HepG2 (cell line): ENCODE data around the gene FAM187B. TPM values are rescaled to one million over a fixed set of nuclear protein-coding genes. Genes with fewer than 3 reads are reported as not detected.
A peak's percentile ranks its signal among the peaks of the same experiment; 100 is the strongest.

Experiments
- ATAC-seq: fragments of 200-7000 bp; cut with Tn5 transposase; 3 replicates; pipeline ENCODE4 v1.9.1; 2020; ENCODE audit warnings: mild to moderate bottlenecking, moderate library complexity
- BruUV-seq: library from RNA; stranded (reverse); fragments of 400-500 nt; replicated peaks from 2 replicates; lab custom pipeline; 2021; lab: Mats Ljungman, UMichigan
- CTCF ChIA-PET: fragments of 300-600 bp; formaldehyde crosslinking; extraction: SDS; loops from one replicate; lab custom pipeline; 2021; ENCODE audit warnings: low total read pairs, inconsistent platforms, low intra/inter-chr PET ratio; lab: Yijun Ruan, JAX
- POLR2A ChIA-PET: fragments of 350-600 bp; sonication (Branson Sonifier 250); formaldehyde crosslinking; loops from one replicate; lab custom pipeline; 2020; ENCODE audit warnings: antibody characterized with exemption, inconsistent platforms; lab: Yijun Ruan, JAX
- DNase-seq: peaks from one replicate; pipeline ENCODE4 v3.0.0-alpha.2; 2015; ENCODE audit warnings: low spot score
- FAIRE-seq: peaks from 3 replicates; lab custom pipeline; 2011; peaks lifted over from hg19 to GRCh38; lab: Jason Lieb, UNC
- H2AFZ ChIP-seq: one replicate; pipeline ENCODE4 v1.6.1; 2011; ENCODE audit warnings: low read length, inconsistent platforms
- H3K27ac ChIP-seq: fragments of 300-600 bp; 3 replicates; pipeline ENCODE4 v1.8.0; 2011; ENCODE audit warnings: mixed run types, mild to moderate bottlenecking, mixed read lengths, low read length, inconsistent platforms; ENCODE audit not compliant: insufficient read depth; ENCODE audit errors: extremely low read length
- H3K27me3 ChIP-seq, 2 experiments: fragments of 200-600 bp in 1 of 2; 2 replicates in 1 of 2; 3 replicates in 1 of 2; pipeline versions ENCODE4 v1.6.0 to v1.8.0; 2011; ENCODE audit warnings: low read length in 2 of 2, mild to moderate bottlenecking in 2 of 2, moderate library complexity in 2 of 2, inconsistent platforms in 1 of 2; ENCODE audit not compliant: insufficient read depth in 2 of 2, control insufficient read depth in 1 of 2
- H3K36me3 ChIP-seq, 2 experiments: fragments of 200-600 bp in 1 of 2; replicated peaks in 1 of 2; 2 replicates in 1 of 2; 3 replicates in 1 of 2; pipeline versions ENCODE4 v1.5.1 to v1.8.0; 2011; ENCODE audit warnings: low read length in 2 of 2, inconsistent platforms in 1 of 2; ENCODE audit not compliant: insufficient read depth in 2 of 2, control insufficient read depth in 1 of 2
- H3K4me1 ChIP-seq: 2 replicates; pipeline ENCODE4 v1.5.1; 2012; ENCODE audit warnings: low read length, inconsistent platforms; ENCODE audit not compliant: insufficient read depth
- H3K4me2 ChIP-seq: 2 replicates; pipeline ENCODE4 v1.6.0; 2011; ENCODE audit warnings: low read depth, low read length, inconsistent platforms
- H3K4me3 ChIP-seq, 3 experiments: fragments of 200-600 bp in 1 of 3; sonication (generic), shearing (Covaris generic) in 1 of 3; replicated peaks in 1 of 3; 2 replicates each; pipeline ENCODE4 v1.5.1; 2011 to 2016; ENCODE audit warnings: low read length in 3 of 3, inconsistent platforms in 2 of 3, low read depth in 2 of 3, mild to moderate bottlenecking in 2 of 3, control low read depth in 1 of 3, mixed read lengths in 1 of 3; ENCODE audit not compliant: insufficient read depth in 1 of 3
- H3K79me2 ChIP-seq: one replicate; pipeline ENCODE4 v1.6.1; 2011; ENCODE audit warnings: low read length, inconsistent platforms; ENCODE audit not compliant: insufficient read depth
- H3K9ac ChIP-seq: 2 replicates; pipeline ENCODE4 v1.6.0; 2011; ENCODE audit warnings: mild to moderate bottlenecking, low read depth, low read length, inconsistent platforms; ENCODE audit not compliant: insufficient read depth
- H3K9me3 ChIP-seq: 2 replicates; pipeline ENCODE4 v1.5.1; 2012; ENCODE audit warnings: mild to moderate bottlenecking, low read length
- H4K20me1 ChIP-seq: 2 replicates; pipeline ENCODE4 v1.6.0; 2011; ENCODE audit warnings: inconsistent platforms, mild to moderate bottlenecking, low read length, moderate library complexity; ENCODE audit not compliant: insufficient read depth
- AGO2 ChIP-seq: fragments of 200-400 bp; formaldehyde crosslinking; optimal IDR thresholded peaks from 2 replicates; pipeline ENCODE3; 2017; ENCODE audit warnings: mild to moderate bottlenecking, low read depth, low read length, moderate library complexity
- CHD4 ChIP-seq: fragments of 200-600 bp; sonication (generic); IDR thresholded peaks from 2 replicates; pipeline ENCODE4 v1.7.0; 2017; ENCODE audit warnings: mild to moderate bottlenecking, low read length, borderline replicate concordance
- FIP1L1 ChIP-seq: fragments of 200-400 bp; formaldehyde crosslinking; IDR thresholded peaks from 2 replicates; pipeline ENCODE4 v1.6.1; 2018; ENCODE audit warnings: low read depth, mild to moderate bottlenecking, low read length, moderate library complexity, borderline replicate concordance; ENCODE audit not compliant: insufficient read depth
- HOXD1 ChIP-seq: sonication (generic); formaldehyde crosslinking; IDR thresholded peaks from 2 replicates; pipeline ENCODE4 v1.5.0; 2020; ENCODE audit warnings: missing genetic modification reagents
- NONO ChIP-seq, 2 experiments: fragments of 450-650 bp in 1 of 2; sonication (generic) in 1 of 2; formaldehyde crosslinking in 1 of 2; IDR thresholded peaks in 1 of 2; conservative IDR thresholded peaks in 1 of 2; 2 replicates each; pipeline versions ENCODE4 v1.6.1 to v1.8.0; 2017 to 2022; ENCODE audit warnings: mild to moderate bottlenecking in 1 of 2, missing genetic modification reagents in 1 of 2, moderate library complexity in 1 of 2
- PTBP1 ChIP-seq: fragments of 200-400 bp; formaldehyde crosslinking; IDR thresholded peaks from 2 replicates; pipeline ENCODE4 v1.6.1; 2018; ENCODE audit warnings: low read length, low read depth; ENCODE audit not compliant: poor library complexity, severe bottlenecking
- ZBTB21 ChIP-seq: sonication (generic); formaldehyde crosslinking; IDR thresholded peaks from 2 replicates; pipeline ENCODE4 v1.4.0; 2020; ENCODE audit warnings: missing genetic modification reagents
- ZNF432 ChIP-seq: sonication (generic); formaldehyde crosslinking; IDR thresholded peaks from 2 replicates; pipeline ENCODE4 v1.5.0; 2020; ENCODE audit warnings: missing genetic modification reagents, mild to moderate bottlenecking, borderline replicate concordance
- ZNF564 ChIP-seq: sonication (generic); formaldehyde crosslinking; IDR thresholded peaks from 2 replicates; pipeline ENCODE4 v1.8.1; 2023; ENCODE audit warnings: mild to moderate bottlenecking, missing genetic modification reagents
- ZSCAN20 ChIP-seq: sonication (generic); formaldehyde crosslinking; IDR thresholded peaks from 2 replicates; pipeline ENCODE4 v1.4.0; 2020; ENCODE audit warnings: missing genetic modification reagents, mild to moderate bottlenecking, borderline replicate concordance
- WGBS: methylation state at CpG from one replicate; pipeline ENCODE4 v1.1.6; 2017; ENCODE audit warnings: low lambda C conversion rate; 5-methylcytosine and 5-hydroxymethylcytosine counted together
- in situ Hi-C: cut with HindIII; loops from 2 replicates; pipeline ENCODE4 v1.10.0; 2017; ENCODE audit warnings: low pct_unique_long_range_greater_than_20kb; ENCODE audit not compliant: extremely low pct_ligation_motif_present
- intact Hi-C: fragments of 100-400 bp; cut with micrococcal nuclease; formaldehyde crosslinking; loops from one replicate; pipeline ENCODE4 v1.10.0; 2022; ENCODE audit not compliant: unreplicated experiment
- polyA plus RNA-seq, 8 experiments: library from polyadenylated mRNA; depleted of rRNA in 3 of 8; stranded (reverse) in 7 of 8; unstranded in 1 of 8; fragments of >200 nt; fragmentation: Illumina TruSeq in 4 of 8; extraction: Trizol in 4 of 8; gene quantifications; 2 replicates each; pipeline versions ENCODE4 v1.2.1 to v1.2.3, GENCODE V29; 2011 to 2016; ENCODE audit warnings: low read depth in 4 of 8, missing spikeins in 1 of 8, mixed read lengths in 1 of 8; ENCODE audit not compliant: insufficient read depth in 1 of 8
- total RNA-seq, 5 experiments: library from RNA; depleted of rRNA; stranded (reverse); fragments of >200 nt; fragmentation: Illumina TruSeq; extraction: Trizol; gene quantifications; 2 replicates each; pipeline ENCODE4 v1.2.3, GENCODE V29; 2016; ENCODE audit warnings: low read depth in 1 of 5
- TF ChIP-seq, protein P1 (sequence below): sonication (generic); formaldehyde crosslinking; conservative IDR thresholded peaks from 2 replicates; pipeline ENCODE4 v1.8.0; 2022; ENCODE audit warnings: low read depth, missing genetic modification reagents
- TF ChIP-seq, protein P2 (sequence below): sonication (generic); formaldehyde crosslinking; IDR thresholded peaks from 2 replicates; pipeline ENCODE4 v1.5.1; 2020; ENCODE audit warnings: missing genetic modification reagents, mild to moderate bottlenecking, borderline replicate concordance
- TF ChIP-seq, protein P3 (sequence below): sonication (generic); formaldehyde crosslinking; IDR thresholded peaks from 2 replicates; pipeline ENCODE4 v1.5.0; 2020; ENCODE audit warnings: missing genetic modification reagents, mild to moderate bottlenecking, borderline replicate concordance
- TF ChIP-seq, protein P4 (sequence below): sonication (generic); formaldehyde crosslinking; IDR thresholded peaks from 2 replicates; pipeline ENCODE4 v1.5.1; 2020; ENCODE audit warnings: missing genetic modification reagents, mild to moderate bottlenecking, borderline replicate concordance

The FAM187B gene
- total and polyA plus RNA-seq, 2 of the 13 experiments (the other 11 are each of a cell fraction or from before 2014, with no cell fraction given): not detected

DNA sequence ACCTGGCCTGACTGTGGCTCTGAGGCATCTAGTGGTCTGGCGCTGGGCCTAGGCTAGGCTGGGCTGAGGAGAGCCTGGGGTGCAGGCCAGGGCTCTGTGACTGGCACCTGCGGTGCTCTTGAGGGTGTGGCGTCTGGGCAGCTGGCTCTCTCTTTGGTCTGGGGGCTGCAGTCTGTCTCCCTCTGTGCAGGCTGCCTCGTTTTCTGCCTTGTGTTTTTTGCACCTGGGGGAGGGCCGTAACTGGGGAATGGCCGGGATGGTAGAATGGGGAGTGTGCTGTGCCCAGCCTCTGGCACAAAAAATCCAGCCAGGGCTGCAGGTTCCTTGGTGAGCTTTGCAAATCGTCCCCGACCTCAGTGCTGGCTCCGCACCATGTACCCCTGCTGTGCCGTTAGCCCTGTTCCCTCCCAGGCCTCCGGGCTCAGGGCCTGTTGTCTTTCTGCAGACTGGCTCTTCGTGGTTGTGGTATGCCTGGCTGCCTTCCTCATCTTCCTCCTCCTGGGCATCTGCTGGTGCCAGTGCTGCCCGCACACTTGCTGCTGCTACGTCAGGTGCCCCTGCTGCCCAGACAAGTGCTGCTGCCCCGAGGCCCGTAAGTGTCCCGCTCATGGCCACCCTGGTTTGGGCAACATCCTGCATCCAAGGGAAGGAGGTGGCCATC, 33.7 kb upstream of the FAM187B start:
- Histone ChIP-seq H3K27me3 (no peaks in the 10 kb centered on the region), H4K20me1 (no peaks in the 10 kb centered on the region), H3K4me3 (no peak overlapping the region), H3K4me1 (peaks cover 21% of the 10 kb centered on the region; the same call in 1 of the 2 replicates), H3K79me2 (peaks cover 6% of the 10 kb centered on the region), H3K27ac (no peak overlapping the region), H3K9me3 (no peaks in the 10 kb centered on the region), H3K36me3 (peaks cover 17 to 61% of the 10 kb centered on the region in 2 experiments; a peak in 4 of 5 replicates), H3K4me2 (no peak overlapping the region), H2AFZ (no peak overlapping the region), H3K9ac (no peak overlapping the region)
- CTCF ChIA-PET: no interaction called here
- no TSS peak for BruUV-seq
- 98% methylated on average over 6 of the region's 17 CpGs for WGBS
- no peak for FAIRE-seq
- DNase-seq: no peak
- in situ Hi-C loops: no loop called here
- ATAC-seq: peak; percentile 6; the same call in 1 of the 3 replicates
- POLR2A ChIA-PET: interaction anchor here (1.1 kb wide), 1 partner anchor 12 kb away, joined by 3 read pairs; no protein-coding TSS in a partner anchor
- intact Hi-C loops: no loop called here
- TF ChIP-seq ZNF564 (CRISPR knock-in tag) (no peak), NONO (IDR thresholded peaks at IDR 0.05) (no peak), NONO (CRISPR knock-in tag; conservative IDR thresholded peaks at IDR 0.05) (peak; percentile 51; the same call in 1 of the 2 replicates), AGO2 (peak; percentile 95), ZNF432 (CRISPR knock-in tag) (no peak), ZSCAN20 (CRISPR knock-in tag) (no peak), PTBP1 (no peak), HOXD1 (no peak), ZBTB21 (no peak), FIP1L1 (no peak), CHD4 (no peak)
- TF ChIP-seq, protein P1, sequence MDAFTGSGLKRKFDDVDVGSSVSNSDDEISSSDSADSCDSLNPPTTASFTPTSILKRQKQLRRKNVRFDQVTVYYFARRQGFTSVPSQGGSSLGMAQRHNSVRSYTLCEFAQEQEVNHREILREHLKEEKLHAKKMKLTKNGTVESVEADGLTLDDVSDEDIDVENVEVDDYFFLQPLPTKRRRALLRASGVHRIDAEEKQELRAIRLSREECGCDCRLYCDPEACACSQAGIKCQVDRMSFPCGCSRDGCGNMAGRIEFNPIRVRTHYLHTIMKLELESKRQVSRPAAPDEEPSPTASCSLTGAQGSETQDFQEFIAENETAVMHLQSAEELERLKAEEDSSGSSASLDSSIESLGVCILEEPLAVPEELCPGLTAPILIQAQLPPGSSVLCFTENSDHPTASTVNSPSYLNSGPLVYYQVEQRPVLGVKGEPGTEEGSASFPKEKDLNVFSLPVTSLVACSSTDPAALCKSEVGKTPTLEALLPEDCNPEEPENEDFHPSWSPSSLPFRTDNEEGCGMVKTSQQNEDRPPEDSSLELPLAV (CRISPR knock-in tag): no peak
- TF ChIP-seq, protein P2, sequence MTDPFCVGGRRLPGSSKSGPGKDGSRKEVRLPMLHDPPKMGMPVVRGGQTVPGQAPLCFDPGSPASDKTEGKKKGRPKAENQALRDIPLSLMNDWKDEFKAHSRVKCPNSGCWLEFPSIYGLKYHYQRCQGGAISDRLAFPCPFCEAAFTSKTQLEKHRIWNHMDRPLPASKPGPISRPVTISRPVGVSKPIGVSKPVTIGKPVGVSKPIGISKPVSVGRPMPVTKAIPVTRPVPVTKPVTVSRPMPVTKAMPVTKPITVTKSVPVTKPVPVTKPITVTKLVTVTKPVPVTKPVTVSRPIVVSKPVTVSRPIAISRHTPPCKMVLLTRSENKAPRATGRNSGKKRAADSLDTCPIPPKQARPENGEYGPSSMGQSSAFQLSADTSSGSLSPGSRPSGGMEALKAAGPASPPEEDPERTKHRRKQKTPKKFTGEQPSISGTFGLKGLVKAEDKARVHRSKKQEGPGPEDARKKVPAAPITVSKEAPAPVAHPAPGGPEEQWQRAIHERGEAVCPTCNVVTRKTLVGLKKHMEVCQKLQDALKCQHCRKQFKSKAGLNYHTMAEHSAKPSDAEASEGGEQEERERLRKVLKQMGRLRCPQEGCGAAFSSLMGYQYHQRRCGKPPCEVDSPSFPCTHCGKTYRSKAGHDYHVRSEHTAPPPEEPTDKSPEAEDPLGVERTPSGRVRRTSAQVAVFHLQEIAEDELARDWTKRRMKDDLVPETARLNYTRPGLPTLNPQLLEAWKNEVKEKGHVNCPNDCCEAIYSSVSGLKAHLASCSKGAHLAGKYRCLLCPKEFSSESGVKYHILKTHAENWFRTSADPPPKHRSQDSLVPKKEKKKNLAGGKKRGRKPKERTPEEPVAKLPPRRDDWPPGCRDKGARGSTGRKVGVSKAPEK: no peak
- TF ChIP-seq, protein P3, sequence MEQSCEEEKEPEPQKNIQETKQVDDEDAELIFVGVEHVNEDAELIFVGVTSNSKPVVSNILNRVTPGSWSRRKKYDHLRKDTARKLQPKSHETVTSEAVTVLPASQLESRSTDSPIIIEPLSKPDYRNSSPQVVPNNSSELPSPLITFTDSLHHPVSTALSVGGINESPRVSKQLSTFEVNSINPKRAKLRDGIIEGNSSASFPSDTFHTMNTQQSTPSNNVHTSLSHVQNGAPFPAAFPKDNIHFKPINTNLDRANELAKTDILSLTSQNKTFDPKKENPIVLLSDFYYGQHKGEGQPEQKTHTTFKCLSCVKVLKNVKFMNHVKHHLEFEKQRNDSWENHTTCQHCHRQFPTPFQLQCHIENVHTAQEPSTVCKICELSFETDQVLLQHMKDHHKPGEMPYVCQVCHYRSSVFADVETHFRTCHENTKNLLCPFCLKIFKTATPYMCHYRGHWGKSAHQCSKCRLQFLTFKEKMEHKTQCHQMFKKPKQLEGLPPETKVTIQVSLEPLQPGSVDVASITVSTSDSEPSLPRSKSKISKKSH (CRISPR knock-in tag): 0 out of 2 replicates have a peak, but pooled peaks have one; percentile 49
- TF ChIP-seq, protein P4, sequence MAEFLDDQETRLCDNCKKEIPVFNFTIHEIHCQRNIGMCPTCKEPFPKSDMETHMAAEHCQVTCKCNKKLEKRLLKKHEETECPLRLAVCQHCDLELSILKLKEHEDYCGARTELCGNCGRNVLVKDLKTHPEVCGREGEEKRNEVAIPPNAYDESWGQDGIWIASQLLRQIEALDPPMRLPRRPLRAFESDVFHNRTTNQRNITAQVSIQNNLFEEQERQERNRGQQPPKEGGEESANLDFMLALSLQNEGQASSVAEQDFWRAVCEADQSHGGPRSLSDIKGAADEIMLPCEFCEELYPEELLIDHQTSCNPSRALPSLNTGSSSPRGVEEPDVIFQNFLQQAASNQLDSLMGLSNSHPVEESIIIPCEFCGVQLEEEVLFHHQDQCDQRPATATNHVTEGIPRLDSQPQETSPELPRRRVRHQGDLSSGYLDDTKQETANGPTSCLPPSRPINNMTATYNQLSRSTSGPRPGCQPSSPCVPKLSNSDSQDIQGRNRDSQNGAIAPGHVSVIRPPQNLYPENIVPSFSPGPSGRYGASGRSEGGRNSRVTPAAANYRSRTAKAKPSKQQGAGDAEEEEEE (CRISPR knock-in tag): no peak
